ENCODE results near the gene KDM4D.
A peak's percentile ranks its signal among the peaks of the same experiment; 100 is the strongest.
"Not testable (repeated sequence)": the region's sequence is repeated elsewhere in the genome, so short reads cannot be mapped to it uniquely, and the experiment has no call there.

The KDM4D gene

DNA sequence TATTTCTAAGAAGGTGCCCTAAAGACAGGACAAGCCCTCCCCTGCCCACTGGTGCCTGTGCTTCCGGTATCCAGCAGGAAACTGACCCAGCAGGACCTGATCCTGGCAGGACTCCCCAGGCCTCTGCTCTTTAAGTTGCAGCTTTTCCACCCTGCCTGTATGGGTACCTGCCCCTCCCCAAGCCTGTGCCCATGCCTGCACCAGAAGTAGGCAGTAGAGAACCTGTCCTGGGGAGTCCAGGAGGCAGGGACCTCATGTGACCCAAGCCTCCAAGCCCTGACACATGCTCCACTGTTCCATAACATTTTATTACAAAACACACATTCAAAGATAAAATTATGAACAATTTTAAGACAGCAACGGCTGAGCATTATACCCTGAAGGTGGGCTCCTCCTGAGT, 14.3 kb upstream of the KDM4D start:
- no peak for DNase-seq

DNA sequence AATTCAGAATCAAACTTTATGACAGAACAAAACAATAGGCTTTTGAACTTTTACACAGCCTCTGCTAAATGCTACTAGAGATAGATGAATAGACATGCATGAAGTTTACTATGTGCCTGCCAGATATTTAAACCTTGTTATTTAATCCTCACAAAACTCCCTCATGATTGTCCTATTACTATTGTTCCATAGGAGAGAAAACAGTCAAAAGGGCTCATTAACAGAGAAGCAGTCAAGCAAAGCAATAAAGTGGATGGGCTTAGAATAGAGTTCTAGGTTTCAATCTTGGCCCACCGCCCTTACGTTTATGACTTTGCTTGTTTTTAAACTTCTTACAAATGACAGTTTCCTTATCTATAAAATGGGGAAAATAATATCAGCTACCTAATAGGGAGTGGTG, 13.0 kb upstream of the KDM4D start:
- no peak for DNase-seq

DNA sequence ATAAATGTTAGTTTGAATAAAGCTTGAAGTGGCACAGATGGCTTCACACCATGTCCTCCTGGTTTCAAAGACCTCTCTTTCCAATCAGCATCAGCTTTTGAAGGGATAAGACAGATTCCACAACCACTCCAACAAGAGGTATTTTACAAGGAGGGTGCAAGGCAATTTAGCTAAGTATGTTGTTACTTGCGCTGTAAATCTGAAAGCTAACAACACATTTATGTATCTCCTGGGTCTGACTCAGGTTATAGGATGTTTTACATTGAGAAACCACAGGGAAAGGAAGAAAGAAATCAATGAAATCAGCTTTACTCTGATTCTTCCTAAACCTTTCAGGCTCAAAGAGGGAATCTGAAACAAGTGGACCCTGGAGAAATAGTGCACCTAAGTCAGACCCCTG, 12.3 kb upstream of the KDM4D start:
- DNase-seq = no peak

DNA sequence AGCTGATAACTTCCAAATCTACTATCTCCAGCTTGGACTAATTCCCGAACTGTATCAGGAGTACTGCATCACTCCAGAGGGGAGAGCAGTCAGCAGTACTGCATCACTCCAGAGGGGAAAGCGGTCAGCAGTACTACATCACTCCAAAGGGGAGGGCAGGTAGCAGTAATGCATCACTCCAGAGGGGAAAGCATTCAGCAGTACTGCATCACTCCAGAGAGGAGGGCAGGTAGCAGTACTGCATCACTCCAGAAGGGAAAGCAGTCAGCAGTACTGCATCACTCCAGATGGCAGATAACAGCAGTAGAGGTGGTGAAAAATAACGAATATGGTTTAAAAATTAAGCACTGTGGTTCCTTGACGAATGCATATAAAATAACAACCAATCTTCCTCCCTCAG, 8.6 kb upstream of the KDM4D start:
- no peak for DNase-seq

DNA sequence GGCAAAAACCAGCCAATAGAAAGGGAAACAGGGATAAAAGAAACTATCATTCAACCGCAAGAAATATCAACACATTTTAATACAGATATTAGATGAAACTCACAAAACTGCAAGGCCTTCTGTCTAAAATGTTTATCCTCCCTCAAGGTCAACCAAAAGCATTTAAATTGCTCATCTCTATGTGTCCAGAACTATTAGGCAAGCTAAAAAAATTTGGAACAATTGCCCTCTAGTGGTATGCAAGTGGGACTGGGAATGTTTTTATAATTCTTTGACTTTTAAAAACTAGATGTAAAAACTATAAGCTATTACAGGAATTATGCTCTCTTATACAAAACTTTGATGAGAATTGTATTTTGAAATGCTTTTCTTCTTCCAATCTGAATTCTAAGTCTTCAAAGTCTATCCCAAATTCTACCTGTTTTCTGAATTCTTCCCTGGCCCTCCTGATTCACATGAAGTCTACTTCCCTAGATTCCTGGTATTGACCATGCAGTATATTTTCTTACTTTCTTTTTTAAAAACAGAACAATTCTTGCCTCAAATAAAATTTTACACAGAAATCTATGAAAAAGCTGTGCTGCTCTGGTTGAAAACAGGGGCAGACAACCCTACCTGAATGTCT, 5.1 kb upstream of the KDM4D start:
- DNase-seq = peak; percentile 34

DNA sequence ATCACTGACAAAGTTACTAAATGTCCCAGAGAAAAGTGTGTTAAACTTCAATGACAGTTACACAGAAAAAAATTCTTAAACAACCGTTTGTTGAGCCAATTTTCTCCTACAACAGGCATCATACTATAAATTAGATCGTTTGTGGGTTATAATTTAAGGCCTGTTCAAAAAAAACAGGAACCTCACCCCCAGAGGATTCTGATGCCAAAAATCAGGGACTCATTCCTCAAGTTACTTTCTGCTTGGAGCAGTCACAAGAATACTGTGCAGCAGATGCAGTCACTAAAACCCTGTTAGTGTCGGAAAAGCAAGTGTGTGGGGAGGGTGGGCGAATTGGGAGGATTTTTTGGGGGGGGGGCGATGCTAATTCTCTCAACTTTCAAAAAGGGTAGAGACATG, 810 bp upstream of the KDM4D start:
- DNase-seq = peak; percentile 15

DNA sequence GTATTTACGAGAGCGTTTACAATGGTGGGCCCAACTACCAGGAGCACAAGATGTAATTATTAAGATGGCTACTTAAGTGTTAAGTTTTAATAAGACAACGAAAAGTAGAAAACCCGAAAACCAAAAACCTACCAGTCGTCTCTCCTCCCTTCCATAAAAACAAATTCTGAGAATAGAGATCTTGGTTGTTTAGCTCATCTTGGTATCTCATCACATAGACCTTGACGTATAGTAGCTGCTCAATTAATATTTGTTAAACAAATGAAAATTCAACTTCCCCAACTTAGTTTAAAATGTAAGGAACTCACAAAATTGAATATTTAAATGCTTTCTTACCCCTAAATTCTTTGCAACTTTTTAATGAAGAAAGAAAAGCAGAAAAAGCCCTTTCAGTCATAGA, 669 bp downstream of the KDM4D start:
- DNase-seq = no peak

DNA sequence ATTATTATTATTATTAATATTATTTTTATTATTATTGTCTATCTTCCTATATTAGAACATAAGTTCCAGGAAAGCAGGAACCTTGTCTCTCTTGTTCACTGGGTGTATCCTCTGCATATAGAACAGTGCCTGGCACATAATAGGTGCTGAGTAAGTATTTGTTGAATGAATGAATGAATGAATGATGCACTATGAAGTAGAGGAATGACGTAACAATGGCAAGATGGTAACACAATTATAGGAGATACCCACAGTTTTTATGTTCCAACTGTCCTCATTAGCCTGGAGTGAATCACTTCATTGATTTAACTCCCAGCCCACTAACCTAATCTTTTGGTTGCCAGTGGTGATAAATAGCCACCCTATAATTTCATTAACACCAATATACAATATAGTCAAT, 2.1 kb downstream of the KDM4D start:
- no peak for DNase-seq

DNA sequence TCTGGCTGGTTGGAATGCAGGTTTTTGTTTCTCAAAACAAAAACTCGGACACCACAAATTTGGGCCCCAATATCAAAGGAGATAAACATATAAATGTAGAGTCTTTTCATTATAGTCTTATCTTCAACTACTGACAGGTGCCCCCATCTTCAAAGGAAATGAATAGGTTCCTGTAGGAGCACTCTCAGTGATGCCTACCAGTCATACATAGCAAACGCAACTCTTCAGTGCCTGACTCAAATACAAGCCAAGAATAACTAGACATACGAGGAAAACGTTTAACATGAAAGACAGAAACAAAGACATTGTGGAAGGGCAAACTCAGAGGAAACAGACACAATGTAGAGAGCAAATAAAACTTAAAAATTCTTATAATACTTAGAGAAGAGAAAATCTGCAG, 13.9 kb downstream of the KDM4D start:
- DNase-seq = no peak

DNA sequence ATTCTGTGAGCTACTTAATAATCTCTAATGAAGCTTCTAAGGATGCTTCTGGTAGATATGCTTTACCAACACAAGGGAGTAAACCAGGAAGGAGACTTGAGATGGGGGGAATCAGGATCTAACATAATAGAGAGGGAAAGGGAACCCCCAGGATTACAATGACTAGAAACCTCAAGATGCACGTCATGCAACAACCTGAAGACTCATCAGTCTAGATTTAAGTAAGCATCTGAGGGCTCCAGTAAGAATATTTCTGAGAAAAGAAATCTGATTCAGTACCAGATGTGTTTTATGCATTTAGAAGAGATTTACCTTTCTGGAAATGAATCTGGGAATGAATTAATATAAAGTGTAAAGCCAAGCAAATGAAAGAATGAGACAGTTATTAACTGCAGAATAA, 15.2 kb downstream of the KDM4D start:
- no peak for DNase-seq

DNA sequence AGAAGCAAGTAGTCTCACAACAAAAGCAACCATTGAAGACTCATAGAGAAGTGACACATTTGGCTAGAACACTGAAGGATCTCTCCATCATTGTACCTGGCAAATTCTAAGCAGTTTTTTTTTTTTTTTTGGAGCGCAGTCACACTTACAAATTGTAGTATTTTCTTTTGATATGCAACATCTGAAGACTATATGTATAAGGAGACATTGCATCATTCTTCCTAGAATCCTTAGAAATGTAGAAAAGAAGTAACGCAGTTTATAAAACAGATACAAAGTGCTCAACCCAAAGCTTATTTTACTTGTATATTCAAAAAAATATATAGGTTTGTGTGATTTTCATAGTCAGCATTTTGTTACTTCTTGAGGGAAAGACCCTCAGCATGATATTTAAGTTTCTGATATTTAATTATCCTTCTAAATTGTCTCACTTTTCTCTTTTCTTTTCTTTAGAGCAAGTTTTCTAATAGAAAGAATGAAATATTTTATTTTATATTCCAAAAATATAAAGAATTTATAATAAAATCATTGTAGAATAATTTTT, 20.0 kb downstream of the KDM4D start:
- no peak for DNase-seq

DNA sequence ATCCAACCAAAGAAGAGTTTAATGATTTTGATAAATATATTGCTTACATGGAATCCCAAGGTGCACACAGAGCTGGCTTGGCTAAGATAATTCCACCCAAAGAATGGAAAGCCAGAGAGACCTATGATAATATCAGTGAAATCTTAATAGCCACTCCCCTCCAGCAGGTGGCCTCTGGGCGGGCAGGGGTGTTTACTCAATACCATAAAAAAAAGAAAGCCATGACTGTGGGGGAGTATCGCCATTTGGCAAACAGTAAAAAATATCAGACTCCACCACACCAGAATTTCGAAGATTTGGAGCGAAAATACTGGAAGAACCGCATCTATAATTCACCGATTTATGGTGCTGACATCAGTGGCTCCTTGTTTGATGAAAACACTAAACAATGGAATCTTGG, 23.9 kb downstream of the KDM4D start:
- no peak for DNase-seq

DNA sequence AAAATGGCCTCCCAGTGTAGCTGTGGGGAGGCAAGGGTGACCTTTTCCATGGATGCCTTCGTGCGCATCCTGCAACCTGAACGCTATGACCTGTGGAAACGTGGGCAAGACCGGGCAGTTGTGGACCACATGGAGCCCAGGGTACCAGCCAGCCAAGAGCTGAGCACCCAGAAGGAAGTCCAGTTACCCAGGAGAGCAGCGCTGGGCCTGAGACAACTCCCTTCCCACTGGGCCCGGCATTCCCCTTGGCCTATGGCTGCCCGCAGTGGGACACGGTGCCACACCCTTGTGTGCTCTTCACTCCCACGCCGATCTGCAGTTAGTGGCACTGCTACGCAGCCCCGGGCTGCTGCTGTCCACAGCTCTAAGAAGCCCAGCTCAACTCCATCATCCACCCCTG, 24.8 kb downstream of the KDM4D start:
- no peak for DNase-seq

DNA sequence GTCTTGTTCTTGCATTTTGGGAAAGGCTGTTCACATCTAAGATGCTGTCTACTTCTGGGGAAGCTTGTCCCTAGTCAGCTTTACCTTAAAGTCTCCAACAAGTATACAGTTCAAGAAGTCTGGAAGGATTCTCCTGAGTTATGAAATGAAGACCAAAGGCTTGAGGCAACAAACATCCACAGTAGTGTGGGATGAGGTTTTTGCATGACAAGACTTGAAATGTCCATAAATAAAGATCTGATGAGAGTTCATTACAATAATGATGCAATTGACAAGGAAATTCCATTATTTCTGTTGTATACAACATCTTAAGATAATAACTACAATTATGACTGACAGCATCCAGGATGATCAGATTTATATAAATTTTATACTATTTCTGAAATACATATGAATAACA, 30.2 kb downstream of the KDM4D start:
- DNase-seq = no peak

DNA sequence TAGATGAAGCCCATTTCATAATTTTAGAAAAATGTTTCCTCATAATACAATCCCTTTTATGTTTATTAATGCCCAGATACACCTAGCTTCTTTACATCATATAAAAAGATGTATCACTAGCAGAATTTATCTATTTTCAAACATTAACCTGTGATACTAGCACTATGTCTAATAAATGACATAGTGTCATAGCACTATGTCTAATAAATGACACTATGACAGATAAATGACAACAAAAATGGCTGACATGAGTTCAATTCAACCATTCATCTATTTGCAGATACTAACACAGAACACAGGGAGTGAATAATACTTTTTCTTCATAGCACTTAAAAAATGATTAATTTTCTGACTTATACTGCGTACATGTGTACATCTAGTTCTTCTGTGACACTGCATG, 32.1 kb downstream of the KDM4D start:
- DNase-seq = no peak

DNA sequence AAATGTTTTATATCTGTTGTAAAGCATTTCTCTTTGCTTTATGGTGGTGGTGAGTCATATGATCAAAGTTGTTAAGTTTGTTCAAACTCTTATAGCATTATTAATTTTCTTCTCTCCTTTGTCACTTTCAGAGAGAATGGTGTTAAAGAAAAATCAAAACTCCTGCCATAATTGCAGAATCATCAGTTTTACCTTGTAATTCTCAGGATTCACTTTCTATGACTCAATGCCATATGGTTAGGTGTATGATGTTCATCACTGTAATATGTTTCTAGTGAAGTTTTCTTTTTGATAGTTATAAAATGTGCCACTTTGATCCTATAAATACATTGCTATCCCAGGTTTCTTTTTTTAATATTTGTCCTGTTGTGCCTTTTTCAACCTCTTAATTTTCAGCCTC, 37.9 kb downstream of the KDM4D start:
- DNase-seq = no peak

DNA sequence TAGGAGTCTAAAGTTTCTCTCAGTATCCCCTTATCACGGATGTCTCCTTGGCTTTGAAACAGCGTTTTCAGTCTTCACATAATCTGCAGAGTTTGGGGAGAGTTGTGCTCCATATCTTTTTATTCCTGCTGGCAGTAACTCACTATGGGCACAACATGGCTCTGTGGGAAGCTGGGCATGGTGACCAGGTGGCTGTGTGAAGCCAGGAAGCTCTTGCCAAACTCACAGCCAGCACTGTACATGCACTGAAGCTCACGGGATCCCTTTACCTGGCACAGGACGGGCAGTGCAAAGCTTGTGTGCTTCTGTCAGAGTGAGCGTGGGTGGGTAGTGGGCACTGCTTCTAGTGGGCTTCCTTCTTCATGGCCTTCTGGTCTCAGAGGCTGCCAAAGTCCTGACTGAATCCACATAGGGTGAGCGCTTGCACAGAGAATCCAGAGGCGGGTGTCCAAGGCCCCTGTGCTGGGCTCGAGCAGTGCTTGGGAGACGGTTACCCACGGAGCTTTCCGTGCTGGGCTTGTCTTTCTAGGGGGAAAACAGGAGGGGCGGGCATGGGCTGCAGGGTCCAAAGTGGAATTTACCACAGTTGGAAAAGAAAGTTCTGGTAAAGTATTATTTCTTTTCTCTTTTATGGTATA, 40.8 kb downstream of the KDM4D start:
- no peak for DNase-seq

DNA sequence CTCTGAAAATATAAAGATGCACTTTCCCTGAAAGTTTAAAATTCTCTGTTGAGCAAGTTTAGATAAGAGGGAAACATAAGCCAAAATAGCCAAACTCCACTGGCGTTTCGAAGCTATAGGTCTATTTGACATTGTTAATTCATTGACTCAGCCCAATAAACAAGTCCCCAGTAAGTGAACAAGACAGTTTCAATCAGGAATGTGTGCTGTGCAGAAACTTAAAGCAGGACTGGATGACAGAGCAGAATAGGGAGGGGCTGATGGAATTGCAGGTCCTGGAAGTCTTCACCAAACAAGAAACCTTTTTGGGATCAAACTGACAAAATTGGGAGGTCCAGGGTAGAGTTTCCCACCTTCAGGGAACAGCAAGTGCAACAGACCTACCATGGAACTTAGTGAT, 42.6 kb downstream of the KDM4D start:
- DNase-seq = no peak

DNA sequence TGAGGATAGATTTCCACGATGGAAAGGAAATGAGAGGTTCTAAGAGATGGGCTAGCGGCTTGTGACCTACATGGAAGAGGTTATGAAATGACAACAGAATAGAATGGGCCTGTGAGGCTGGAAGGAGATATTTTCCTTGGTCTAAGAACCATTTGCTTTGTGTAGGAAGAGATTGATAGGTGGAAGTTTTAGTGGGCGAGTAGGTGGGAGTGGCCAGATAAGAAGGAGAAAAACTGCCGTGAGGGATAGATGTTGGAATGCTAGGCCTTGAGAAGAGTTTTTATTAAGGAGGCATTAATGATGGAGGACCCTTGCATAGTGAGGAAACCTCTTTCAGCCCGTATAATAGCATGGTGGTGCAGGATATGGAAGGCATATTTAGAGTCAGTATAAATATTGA, 48.0 kb downstream of the KDM4D start:
- not testable (repeated sequence) for DNase-seq

DNA sequence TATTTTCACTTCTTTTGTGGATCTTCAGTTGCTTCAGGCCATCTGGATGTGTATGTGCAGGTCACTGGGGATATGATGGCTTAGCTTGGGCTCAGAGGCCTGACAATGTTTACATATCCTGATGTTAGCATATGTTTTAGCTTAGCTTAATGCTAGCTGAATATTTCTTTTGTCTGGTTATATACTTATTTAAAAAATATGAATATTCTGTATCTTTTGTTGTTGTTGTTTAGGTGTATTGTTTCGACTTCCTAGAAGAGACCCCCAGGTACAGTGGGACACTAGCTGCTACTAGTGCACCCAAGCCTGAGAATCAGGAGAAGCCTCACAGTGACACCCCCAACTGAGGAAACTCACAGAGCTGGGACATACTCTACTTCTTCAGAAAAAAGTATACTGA, 51.4 kb downstream of the KDM4D start, which contains the start of gene KDM4E:
Gene KDM4E, plus strand, starts transcription at position 301 of the 400 bp plus-strand sequence. CDS start 300 bp downstream, outside the sequence.
- DNase-seq = no peak

DNA sequence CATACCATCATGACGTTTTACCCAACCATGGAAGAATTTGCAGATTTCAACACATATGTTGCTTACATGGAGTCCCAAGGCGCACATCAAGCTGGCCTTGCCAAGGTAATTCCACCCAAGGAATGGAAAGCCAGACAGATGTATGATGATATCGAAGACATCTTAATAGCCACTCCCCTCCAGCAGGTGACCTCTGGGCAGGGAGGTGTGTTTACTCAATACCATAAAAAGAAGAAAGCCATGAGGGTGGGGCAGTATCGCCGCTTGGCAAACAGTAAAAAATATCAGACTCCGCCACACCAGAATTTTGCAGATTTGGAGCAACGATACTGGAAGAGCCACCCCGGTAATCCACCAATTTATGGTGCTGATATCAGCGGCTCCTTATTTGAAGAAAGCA, 52.1 kb downstream of the KDM4D start:
- DNase-seq = not testable (repeated sequence)

DNA sequence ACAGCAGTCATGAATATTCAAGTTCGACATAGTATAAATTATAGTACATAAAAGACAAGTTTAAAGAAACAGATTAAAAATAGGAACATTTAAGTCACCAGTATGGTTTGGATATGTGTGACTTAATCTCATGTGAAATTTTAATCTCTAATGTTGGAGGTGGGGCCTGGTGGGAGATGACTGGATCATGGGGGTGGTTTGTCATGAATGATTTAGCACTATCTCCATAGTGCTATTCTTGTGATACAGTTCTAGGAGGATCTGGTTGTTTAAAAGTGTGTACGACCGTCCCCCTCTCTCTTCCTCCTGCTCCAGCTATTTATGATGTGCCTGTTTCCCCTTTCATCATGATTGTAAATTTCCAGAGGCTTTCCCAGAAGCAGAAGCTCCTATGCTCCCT, 54.8 kb downstream of the KDM4D start:
- DNase-seq = no peak

DNA sequence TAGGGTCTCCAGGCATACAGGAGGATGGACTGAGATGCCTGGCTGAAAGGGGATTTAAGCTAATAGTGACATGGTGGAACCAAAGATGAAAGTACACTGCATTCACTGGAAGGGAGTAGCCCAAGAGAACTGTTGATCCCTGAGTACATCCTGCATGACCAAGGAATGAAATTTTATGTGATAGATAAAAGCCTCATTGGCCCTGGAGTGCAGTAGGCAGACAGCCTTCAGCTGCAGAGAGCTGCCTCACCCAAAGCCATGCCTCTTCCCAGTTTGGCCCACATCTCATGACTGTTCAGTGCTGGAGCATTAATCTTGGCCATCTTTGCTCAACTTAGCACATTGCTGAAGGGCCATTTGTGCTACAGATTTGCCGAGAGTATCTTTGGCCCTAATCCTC, 59.5 kb downstream of the KDM4D start:
- DNase-seq = no peak

DNA sequence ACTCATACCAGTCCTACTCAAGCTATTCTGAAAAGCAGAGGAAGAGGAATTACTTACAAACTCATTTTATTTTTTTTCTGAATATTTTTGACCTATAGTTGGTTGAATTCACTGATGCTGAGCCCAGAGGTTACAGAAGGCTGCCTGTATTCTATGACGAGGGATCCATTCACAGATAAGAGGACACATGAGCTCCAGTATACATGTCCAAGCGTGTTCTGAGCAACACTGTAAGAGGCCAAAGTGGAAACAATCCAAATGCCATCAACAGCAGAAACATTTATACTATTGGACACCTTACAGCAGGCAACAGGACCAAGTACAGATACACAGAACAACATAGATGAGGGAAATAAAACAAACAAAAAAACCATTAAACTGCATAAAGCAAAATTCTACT, 61.8 kb downstream of the KDM4D start:
- no peak for DNase-seq

All from suppressor macrophage treated with lipopolysaccharide for 4 hours (primary cell).